Measurements from ENCODE around the gene KCND3.

DNA sequence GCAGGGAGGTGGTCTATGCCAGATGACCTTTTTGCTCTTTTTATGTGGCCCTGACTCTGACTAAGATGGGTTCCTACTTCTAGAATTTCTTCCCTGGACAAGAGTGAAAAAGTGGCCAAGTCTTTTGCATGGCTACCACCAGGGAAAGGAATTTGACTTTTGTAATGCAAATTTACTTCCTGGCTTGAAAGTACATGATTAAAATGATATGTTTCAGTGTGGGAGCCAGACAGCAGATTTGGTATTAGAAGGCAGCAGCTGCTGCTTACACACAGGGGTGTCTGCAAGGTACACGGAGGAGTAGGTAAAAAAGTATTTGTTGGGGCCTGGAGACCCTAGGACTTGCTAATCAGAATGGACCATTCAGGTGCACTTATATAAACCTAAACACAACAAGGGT is 78.4 kb downstream of the KCND3 start:
- no peak for TF ChIP-seq CTCF (IDR thresholded peaks at IDR 0.05)
- TF ChIP-seq POLR2A (IDR thresholded peaks at IDR 0.05), result no peak

All from tibial nerve (tissue), 3 donors.